Measurements from ENCODE around the gene CEP95.

- TF ChIP-seq POLR2A (IDR thresholded peaks at IDR 0.05) (no peak), CTCF (IDR thresholded peaks at IDR 0.05 in 4 of 5, conservative IDR thresholded peaks at IDR 0.05 in 1 of 5) (no peak)
Observed at GRCh38 chr17:64472564-64472963, 34.2 kb upstream of the CEP95 start.
